ENCODE measurements around the gene AFF1. TPM values are rescaled to one million over a fixed set of nuclear protein-coding genes. Genes with fewer than 3 reads are reported as not detected.

Gene AFF1
- total RNA-seq, 1 experiment from 2014 or later = 23.9 TPM

DNA sequence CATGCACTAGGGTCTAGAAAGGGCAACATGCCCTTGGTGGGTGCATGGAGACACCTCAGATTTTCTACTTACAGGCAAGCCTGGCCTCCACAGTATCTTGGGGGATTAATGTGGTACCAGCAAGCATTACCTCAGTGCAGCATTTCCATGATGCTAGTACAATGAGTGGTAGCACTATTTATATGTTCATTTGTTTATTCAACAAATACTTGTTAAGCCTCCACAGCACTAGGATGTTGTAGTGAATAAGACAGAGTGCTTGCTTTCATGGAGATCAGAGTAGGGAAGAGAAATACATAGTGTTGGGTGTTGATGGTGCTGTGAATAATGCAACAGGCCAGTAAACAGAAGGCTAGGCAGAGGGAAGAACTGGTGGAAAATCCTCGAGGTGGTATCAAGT, 152.2 kb downstream of the AFF1 start:
- CTCF ChIA-PET = no interaction called here

GRCh38 chr4:87087420-87087819, 152.6 kb downstream of the AFF1 start:
- no TSS peak for BruUV-seq (replicated peaks)
- ChIA-PET POLR2A (no interaction called here), CTCF (no interaction called here)
- TF ChIP-seq POLR2AphosphoS5 (IDR thresholded peaks at IDR 0.05; ENCODE audit: low read depth, low read length) (no peak), SIN3A (IDR thresholded peaks at IDR 0.05; ENCODE audit: borderline replicate concordance, insufficient read depth, low read depth, low read length) (no peak), TCF7L2 (IDR thresholded peaks at IDR 0.05; ENCODE audit: low read depth, low read length) (no peak)
- TF ChIP-seq, protein P1, sequence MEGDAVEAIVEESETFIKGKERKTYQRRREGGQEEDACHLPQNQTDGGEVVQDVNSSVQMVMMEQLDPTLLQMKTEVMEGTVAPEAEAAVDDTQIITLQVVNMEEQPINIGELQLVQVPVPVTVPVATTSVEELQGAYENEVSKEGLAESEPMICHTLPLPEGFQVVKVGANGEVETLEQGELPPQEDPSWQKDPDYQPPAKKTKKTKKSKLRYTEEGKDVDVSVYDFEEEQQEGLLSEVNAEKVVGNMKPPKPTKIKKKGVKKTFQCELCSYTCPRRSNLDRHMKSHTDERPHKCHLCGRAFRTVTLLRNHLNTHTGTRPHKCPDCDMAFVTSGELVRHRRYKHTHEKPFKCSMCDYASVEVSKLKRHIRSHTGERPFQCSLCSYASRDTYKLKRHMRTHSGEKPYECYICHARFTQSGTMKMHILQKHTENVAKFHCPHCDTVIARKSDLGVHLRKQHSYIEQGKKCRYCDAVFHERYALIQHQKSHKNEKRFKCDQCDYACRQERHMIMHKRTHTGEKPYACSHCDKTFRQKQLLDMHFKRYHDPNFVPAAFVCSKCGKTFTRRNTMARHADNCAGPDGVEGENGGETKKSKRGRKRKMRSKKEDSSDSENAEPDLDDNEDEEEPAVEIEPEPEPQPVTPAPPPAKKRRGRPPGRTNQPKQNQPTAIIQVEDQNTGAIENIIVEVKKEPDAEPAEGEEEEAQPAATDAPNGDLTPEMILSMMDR (IDR thresholded peaks at IDR 0.05) = no peak
- TF ChIP-seq, protein P2, sequence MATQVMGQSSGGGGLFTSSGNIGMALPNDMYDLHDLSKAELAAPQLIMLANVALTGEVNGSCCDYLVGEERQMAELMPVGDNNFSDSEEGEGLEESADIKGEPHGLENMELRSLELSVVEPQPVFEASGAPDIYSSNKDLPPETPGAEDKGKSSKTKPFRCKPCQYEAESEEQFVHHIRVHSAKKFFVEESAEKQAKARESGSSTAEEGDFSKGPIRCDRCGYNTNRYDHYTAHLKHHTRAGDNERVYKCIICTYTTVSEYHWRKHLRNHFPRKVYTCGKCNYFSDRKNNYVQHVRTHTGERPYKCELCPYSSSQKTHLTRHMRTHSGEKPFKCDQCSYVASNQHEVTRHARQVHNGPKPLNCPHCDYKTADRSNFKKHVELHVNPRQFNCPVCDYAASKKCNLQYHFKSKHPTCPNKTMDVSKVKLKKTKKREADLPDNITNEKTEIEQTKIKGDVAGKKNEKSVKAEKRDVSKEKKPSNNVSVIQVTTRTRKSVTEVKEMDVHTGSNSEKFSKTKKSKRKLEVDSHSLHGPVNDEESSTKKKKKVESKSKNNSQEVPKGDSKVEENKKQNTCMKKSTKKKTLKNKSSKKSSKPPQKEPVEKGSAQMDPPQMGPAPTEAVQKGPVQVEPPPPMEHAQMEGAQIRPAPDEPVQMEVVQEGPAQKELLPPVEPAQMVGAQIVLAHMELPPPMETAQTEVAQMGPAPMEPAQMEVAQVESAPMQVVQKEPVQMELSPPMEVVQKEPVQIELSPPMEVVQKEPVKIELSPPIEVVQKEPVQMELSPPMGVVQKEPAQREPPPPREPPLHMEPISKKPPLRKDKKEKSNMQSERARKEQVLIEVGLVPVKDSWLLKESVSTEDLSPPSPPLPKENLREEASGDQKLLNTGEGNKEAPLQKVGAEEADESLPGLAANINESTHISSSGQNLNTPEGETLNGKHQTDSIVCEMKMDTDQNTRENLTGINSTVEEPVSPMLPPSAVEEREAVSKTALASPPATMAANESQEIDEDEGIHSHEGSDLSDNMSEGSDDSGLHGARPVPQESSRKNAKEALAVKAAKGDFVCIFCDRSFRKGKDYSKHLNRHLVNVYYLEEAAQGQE (IDR thresholded peaks at IDR 0.05; ENCODE audit: insufficient read depth in 1 of 2, low read depth in 2 of 2, low read length in 1 of 2) = no peak
- H3K27me3 ChIP-seq (ENCODE audit: control insufficient read depth, insufficient read depth, low read length) = no peaks in the 10 kb centered on the region
- H3K4me1 ChIP-seq (ENCODE audit: control insufficient read depth, insufficient read depth, low read length) = no peaks in the 10 kb centered on the region
- in situ Hi-C loops (cut with HindIII; ENCODE audit: low pct_unique_long_range_greater_than_20kb, low sequenced_read_pairs) = no loop called here
- H3K9me3 ChIP-seq (ENCODE audit: control insufficient read depth, insufficient read depth, low read depth, low read length) = no peaks in the 10 kb centered on the region
- DNase-seq (ENCODE audit: low read depth, low spot score) (no peak), ATAC-seq (no peak)
- no peak overlapping the region for H3K4me3 ChIP-seq (ENCODE audit: low read depth in 2 of 2, low read length in 2 of 2)
- H3K27ac ChIP-seq (ENCODE audit: low read length) = no peak overlapping the region
- no peaks in the 10 kb centered on the region for H3K36me3 ChIP-seq (ENCODE audit: control insufficient read depth, insufficient read depth, low read length)
- intact Hi-C loops (cut with micrococcal nuclease; ENCODE audit: unreplicated experiment) = no loop called here

More for the DNA sequence above, 152.2 kb downstream of the AFF1 start:
- Histone ChIP-seq H3K27me3 (ENCODE audit: control insufficient read depth, insufficient read depth, low read length) (no peaks in the 10 kb centered on the region), H3K36me3 (ENCODE audit: control insufficient read depth, insufficient read depth, low read length) (no peaks in the 10 kb centered on the region), H3K27ac (ENCODE audit: low read length) (no peak overlapping the region), H3K4me3 (ENCODE audit: low read depth in 2 of 2, low read length in 2 of 2) (no peak overlapping the region), H3K9me3 (ENCODE audit: control insufficient read depth, insufficient read depth, low read depth, low read length) (no peaks in the 10 kb centered on the region), H3K4me1 (ENCODE audit: control insufficient read depth, insufficient read depth, low read length) (no peaks in the 10 kb centered on the region)
- BruUV-seq (replicated peaks) = no TSS peak
- POLR2A ChIA-PET = no interaction called here
- ATAC-seq = no peak
- intact Hi-C loops (cut with micrococcal nuclease; ENCODE audit: unreplicated experiment) = no loop called here
- DNase-seq (ENCODE audit: low read depth, low spot score) = no peak
- in situ Hi-C loops (cut with HindIII; ENCODE audit: low pct_unique_long_range_greater_than_20kb, low sequenced_read_pairs) = no loop called here
- TF ChIP-seq POLR2AphosphoS5 (IDR thresholded peaks at IDR 0.05; ENCODE audit: low read depth, low read length) = no peak
- no peak for TF ChIP-seq TCF7L2 (IDR thresholded peaks at IDR 0.05; ENCODE audit: low read depth, low read length)
- TF ChIP-seq, protein P2 (IDR thresholded peaks at IDR 0.05; ENCODE audit: insufficient read depth in 1 of 2, low read depth in 2 of 2, low read length in 1 of 2) = no peak
- TF ChIP-seq, protein P1 (IDR thresholded peaks at IDR 0.05) = no peak
- TF ChIP-seq SIN3A (IDR thresholded peaks at IDR 0.05; ENCODE audit: borderline replicate concordance, insufficient read depth, low read depth, low read length) = no peak

All from Panc1 (cell line).